GM21360 (cell line): Measurements from ENCODE around the gene FEM1C.

Source experiments
- ATAC-seq: cut with Tn5 transposase; IDR thresholded peaks from one replicate; pipeline ENCODE4 v1.9.1; 2021; ENCODE audit warnings: mild to moderate bottlenecking, moderate library complexity; ENCODE audit not compliant: unreplicated experiment

FEM1C gene

GRCh38 chr5:115558388-115558956 is 13.9 kb upstream of the FEM1C start:
- ATAC-seq = no peak

- ATAC-seq = no peak
These were observed 13.3 kb upstream of the FEM1C start for GRCh38 chr5:115557667-115558387.

GRCh38 chr5:115556276-115556675 is 11.7 kb upstream of the FEM1C start:
- ATAC-seq = no peak

- no peak for ATAC-seq
These were observed 10.6 kb upstream of the FEM1C start for GRCh38 chr5:115555084-115555633.

- no peak for ATAC-seq
These were observed 8.5 kb upstream of the FEM1C start for GRCh38 chr5:115553082-115553481.

- ATAC-seq = no peak
These were observed 6.8 kb upstream of the FEM1C start for GRCh38 chr5:115551415-115551814.

GRCh38 chr5:115549154-115549553 is 4.6 kb upstream of the FEM1C start:
- no peak for ATAC-seq

GRCh38 chr5:115548683-115549082 is 4.1 kb upstream of the FEM1C start:
- no peak for ATAC-seq

GRCh38 chr5:115545351-115545882 is 842 bp upstream of the FEM1C start:
- ATAC-seq = no peak

GRCh38 chr5:115544043-115544435 is 536 bp downstream of the FEM1C start:
- ATAC-seq = no peak

GRCh38 chr5:115543365-115544042 is 1.1 kb downstream of the FEM1C start:
- ATAC-seq = peak; percentile 29

- ATAC-seq = no peak
These were observed 1.8 kb downstream of the FEM1C start for GRCh38 chr5:115542651-115543364.

GRCh38 chr5:115542086-115542485 is 2.5 kb downstream of the FEM1C start:
- no peak for ATAC-seq

GRCh38 chr5:115541611-115542010 is 3.0 kb downstream of the FEM1C start:
- ATAC-seq = no peak

- no peak for ATAC-seq
These were observed 9.0 kb downstream of the FEM1C start for GRCh38 chr5:115535479-115536035.

- ATAC-seq = no peak
These were observed 12.1 kb downstream of the FEM1C start for GRCh38 chr5:115532517-115532916.

- ATAC-seq = no peak
These were observed 12.7 kb downstream of the FEM1C start for GRCh38 chr5:115531787-115532367.

GRCh38 chr5:115531380-115531779 is 13.2 kb downstream of the FEM1C start:
- no peak for ATAC-seq

- no peak for ATAC-seq
These were observed 14.1 kb downstream of the FEM1C start for GRCh38 chr5:115530426-115530825.

- no peak for ATAC-seq
These were observed 18.0 kb downstream of the FEM1C start for GRCh38 chr5:115526604-115527003.
